ENCODE data around the gene WDR88.
"Not testable (repeated sequence)": the region's sequence is repeated elsewhere in the genome, so short reads cannot be mapped to it uniquely, and the experiment has no call there.

Gene WDR88

GRCh38 chr19:33175886-33176669, 44.2 kb downstream of the WDR88 start:
- peak overlapping the region; percentile 92 for H3K4me3 ChIP-seq (ENCODE audit: low read depth, low read length)
- no peak for DNase-seq (ENCODE audit: low read depth)
- no peak for TF ChIP-seq CTCF (IDR thresholded peaks at IDR 0.05; ENCODE audit: control insufficient read depth, extremely low read depth, insufficient read depth)

DNA sequence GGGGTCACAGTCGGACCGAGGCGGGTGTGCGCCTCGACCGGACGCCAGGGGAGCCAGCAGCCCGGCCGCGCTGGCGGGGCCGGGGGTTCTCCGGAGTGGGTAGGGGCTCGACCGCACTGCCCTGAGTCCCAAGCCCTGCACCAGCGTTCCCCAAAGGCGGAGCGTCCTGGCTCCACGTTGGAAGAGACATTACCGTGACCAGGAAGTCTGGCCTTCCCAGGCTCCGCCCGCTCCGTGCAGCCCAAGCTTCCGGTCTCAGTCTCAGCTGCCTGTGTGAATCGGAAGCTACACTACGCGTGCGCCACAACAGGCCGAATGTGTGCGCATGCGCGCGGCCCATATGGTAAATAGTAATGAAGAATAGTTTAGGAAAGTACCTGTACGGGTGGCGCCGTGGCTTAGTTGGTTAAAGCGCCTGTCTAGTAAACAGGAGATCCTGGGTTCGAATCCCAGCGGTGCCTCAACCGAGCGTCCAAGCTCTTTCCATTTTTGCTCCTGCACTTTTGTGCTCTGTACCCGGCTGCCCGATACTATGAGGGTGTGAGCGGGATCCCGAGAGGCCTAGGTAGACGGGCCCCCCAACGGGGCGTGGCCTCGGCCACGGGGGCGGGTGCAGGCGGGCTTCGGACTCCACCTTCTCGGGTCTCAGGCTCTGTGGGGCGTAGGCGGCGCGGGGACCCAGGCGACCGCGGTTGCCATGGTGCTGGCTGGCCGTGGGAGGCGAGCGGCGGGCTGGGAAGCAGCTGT, 44.9 kb downstream of the WDR88 start:
- DNase-seq (ENCODE audit: low read depth), result peak; percentile 94
- H3K4me3 ChIP-seq (ENCODE audit: low read depth, low read length), result peak overlapping the region; percentile 92
- TF ChIP-seq CTCF (IDR thresholded peaks at IDR 0.05; ENCODE audit: control insufficient read depth, extremely low read depth, insufficient read depth), result no peak

- peak; percentile 23 for TF ChIP-seq CTCF (IDR thresholded peaks at IDR 0.05; ENCODE audit: control insufficient read depth, extremely low read depth, insufficient read depth)
- DNase-seq (ENCODE audit: low read depth), result no peak
- H3K4me3 ChIP-seq (ENCODE audit: low read depth, low read length), result peak overlapping the region; percentile 64
These were observed 45.6 kb downstream of the WDR88 start for GRCh38 chr19:33177417-33177979.

DNA sequence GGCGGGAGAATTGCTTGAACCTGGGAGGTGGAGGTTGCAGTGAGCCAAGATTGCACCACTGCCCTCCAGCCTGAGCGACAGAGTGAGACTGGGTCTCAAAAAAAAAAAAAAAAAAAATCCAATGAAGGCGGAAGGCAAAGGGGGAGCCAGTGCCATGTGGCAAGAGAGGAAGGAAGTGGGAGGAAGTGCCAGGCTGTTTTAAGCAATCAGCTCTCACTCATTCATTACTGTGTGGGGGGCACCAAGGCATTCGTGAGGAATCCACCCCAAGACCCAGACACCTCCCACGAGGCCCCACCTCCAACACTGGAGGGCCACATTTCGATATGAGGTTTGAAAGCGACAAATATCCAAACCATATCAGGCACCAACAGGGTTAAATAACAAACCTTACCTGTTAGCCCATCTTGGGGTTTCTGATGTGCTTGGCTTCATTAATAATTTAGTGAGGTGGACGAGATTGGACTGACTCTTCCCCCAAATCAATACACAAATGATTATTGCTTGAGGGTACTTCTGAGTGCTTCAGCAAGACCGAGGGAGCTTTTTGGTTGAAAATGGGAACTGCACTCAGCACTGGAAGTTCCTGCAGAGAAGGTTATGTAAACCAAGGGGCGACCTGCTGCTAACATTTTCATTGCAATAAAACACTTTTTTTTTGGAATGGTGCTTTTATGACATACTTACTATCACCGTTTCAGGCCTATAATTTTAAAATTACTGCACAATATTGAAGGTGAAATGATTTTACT, 54.7 kb downstream of the WDR88 start:
- TF ChIP-seq CTCF (IDR thresholded peaks at IDR 0.05; ENCODE audit: control insufficient read depth, extremely low read depth, insufficient read depth), result no peak
- no peak for DNase-seq (ENCODE audit: low read depth)
- H3K4me3 ChIP-seq (ENCODE audit: low read depth, low read length), result no peak overlapping the region

GRCh38 chr19:33187183-33187540, 55.2 kb downstream of the WDR88 start:
- H3K4me3 ChIP-seq (ENCODE audit: low read depth, low read length), result no peak overlapping the region
- no peak for DNase-seq (ENCODE audit: low read depth)
- TF ChIP-seq CTCF (IDR thresholded peaks at IDR 0.05; ENCODE audit: control insufficient read depth, extremely low read depth, insufficient read depth), result no peak

DNA sequence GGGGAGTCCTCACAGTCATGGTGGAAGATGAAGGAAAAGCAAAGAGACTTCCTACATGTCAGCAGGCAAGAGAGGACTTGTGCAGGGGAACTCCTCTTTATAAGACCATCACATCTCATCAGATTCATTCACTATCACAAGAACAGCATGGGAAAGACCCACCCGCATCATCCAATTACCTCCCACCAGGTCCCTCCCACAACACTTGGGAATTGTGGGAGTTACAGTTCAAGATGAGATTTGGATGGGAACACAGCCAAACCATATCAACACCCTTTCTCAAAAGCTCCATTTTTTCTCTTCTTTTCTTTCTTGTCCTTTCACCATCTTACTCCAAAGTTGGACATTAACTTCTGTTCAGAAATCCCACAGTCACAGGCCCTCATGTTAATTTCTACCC, 57.5 kb downstream of the WDR88 start:
- no peak for DNase-seq (ENCODE audit: low read depth)
- TF ChIP-seq CTCF (IDR thresholded peaks at IDR 0.05; ENCODE audit: control insufficient read depth, extremely low read depth, insufficient read depth), result no peak
- H3K4me3 ChIP-seq (ENCODE audit: low read depth, low read length), result no peak overlapping the region

DNA sequence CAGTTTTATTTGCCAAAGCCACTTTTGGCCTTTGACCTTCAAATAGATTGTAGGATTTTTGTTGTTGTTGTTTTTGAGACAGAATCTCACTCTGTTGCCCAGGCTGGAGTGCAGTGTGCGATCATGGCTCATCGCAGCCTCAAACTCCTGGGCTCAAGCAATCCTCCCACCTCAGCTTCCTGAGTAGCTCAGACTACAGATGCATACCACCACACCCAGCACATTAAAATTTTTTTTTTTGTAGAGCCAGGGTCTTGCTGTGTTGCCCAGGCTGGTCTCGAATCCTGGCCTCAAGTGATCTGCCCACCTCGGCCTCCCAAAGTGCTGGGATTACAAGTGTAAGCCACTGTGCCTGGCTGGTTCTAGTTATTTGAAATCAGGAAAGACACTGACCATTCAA, 59.2 kb downstream of the WDR88 start:
- DNase-seq (ENCODE audit: low read depth), result not testable (repeated sequence)

More for the DNA sequence above, 59.2 kb downstream of the WDR88 start:
- not testable (repeated sequence) for H3K4me3 ChIP-seq (ENCODE audit: low read depth, low read length)
